ENCODE measurements around the gene KIAA1671.
A peak's percentile ranks its signal among the peaks of the same experiment; 100 is the strongest.

KIAA1671 gene

GRCh38 chr22:25099202-25099601 lies 146.7 kb downstream of the KIAA1671 start:
- CTCF ChIA-PET, result no interaction called here
- no peak for TF ChIP-seq CTCF (conservative IDR thresholded peaks at IDR 0.05; ENCODE audit: low read depth)
- POLR2A ChIA-PET (ENCODE audit: low non-redundant PET), result no interaction called here
- H3K27ac ChIP-seq, result no peak overlapping the region
- no peak for DNase-seq (ENCODE audit: low spot score)

GRCh38 chr22:25100402-25100801 lies 147.9 kb downstream of the KIAA1671 start:
- no peak for DNase-seq (ENCODE audit: low spot score)
- TF ChIP-seq CTCF (conservative IDR thresholded peaks at IDR 0.05; ENCODE audit: low read depth), result no peak
- POLR2A ChIA-PET (ENCODE audit: low non-redundant PET), result no interaction called here
- 0 out of 2 replicates have a peak overlapping the region, but pooled peaks have one; percentile 3 for H3K27ac ChIP-seq
- CTCF ChIA-PET, result no interaction called here

GRCh38 chr22:25100948-25101347 lies 148.4 kb downstream of the KIAA1671 start:
- peak overlapping the region; percentile 50 for H3K27ac ChIP-seq
- DNase-seq (ENCODE audit: low spot score), result no peak
- no peak for TF ChIP-seq CTCF (conservative IDR thresholded peaks at IDR 0.05; ENCODE audit: low read depth)
- POLR2A ChIA-PET (ENCODE audit: low non-redundant PET), result no interaction called here
- CTCF ChIA-PET, result no interaction called here

GRCh38 chr22:25101501-25101900 lies 149.0 kb downstream of the KIAA1671 start:
- POLR2A ChIA-PET (ENCODE audit: low non-redundant PET), result no interaction called here
- no peak for TF ChIP-seq CTCF (conservative IDR thresholded peaks at IDR 0.05; ENCODE audit: low read depth)
- CTCF ChIA-PET, result no interaction called here
- peak overlapping the region; percentile 35 for H3K27ac ChIP-seq
- no peak for DNase-seq (ENCODE audit: low spot score)

GRCh38 chr22:25101986-25102385 lies 149.5 kb downstream of the KIAA1671 start:
- CTCF ChIA-PET, result no interaction called here
- peak overlapping the region; percentile 35 for H3K27ac ChIP-seq
- no peak for DNase-seq (ENCODE audit: low spot score)
- POLR2A ChIA-PET (ENCODE audit: low non-redundant PET), result no interaction called here
- TF ChIP-seq CTCF (conservative IDR thresholded peaks at IDR 0.05; ENCODE audit: low read depth), result no peak

GRCh38 chr22:25102722-25103121 lies 150.2 kb downstream of the KIAA1671 start:
- CTCF ChIA-PET, result no interaction called here
- POLR2A ChIA-PET (ENCODE audit: low non-redundant PET), result no interaction called here
- peak overlapping the region; percentile 35 for H3K27ac ChIP-seq
- no peak for DNase-seq (ENCODE audit: low spot score)
- TF ChIP-seq CTCF (conservative IDR thresholded peaks at IDR 0.05; ENCODE audit: low read depth), result no peak

GRCh38 chr22:25104367-25104766 lies 151.9 kb downstream of the KIAA1671 start:
- no peak for TF ChIP-seq CTCF (conservative IDR thresholded peaks at IDR 0.05; ENCODE audit: low read depth)
- ChIA-PET POLR2A (ENCODE audit: low non-redundant PET) (no interaction called here), CTCF (interaction anchor here (1.1 kb wide), 1 partner anchor 33 kb away, joined by 8 read pairs; no protein-coding TSS in a partner anchor)
- H3K27ac ChIP-seq, result peak overlapping the region; percentile 35
- no peak for DNase-seq (ENCODE audit: low spot score)
